ENCODE results near the gene SPNS3. TPM values are rescaled to one million over a fixed set of nuclear protein-coding genes. Genes with fewer than 3 reads are reported as not detected.

The SPNS3 gene
- total and polyA plus RNA-seq, 8 donors: 0.08 to 0.96 (median 0.67) TPM

GRCh38 chr17:4530799-4531730, 97.3 kb downstream of the SPNS3 start:
- no peak for DNase-seq
- no peak for ATAC-seq
- TF ChIP-seq CTCF (IDR thresholded peaks at IDR 0.05): no peak
- no peak for FAIRE-seq
- WGBS, 2 donors: 82 to 85% methylated on average over 30 of the region's 30 CpGs
- Histone ChIP-seq H3K27me3 (no peaks in the 10 kb centered on the region), H3K4me1 (no peaks in the 10 kb centered on the region), H3K27ac (no peak overlapping the region), H3K36me3 (no peaks in the 10 kb centered on the region), H3K9me3 (no peaks in the 10 kb centered on the region), H3K4me3 (no peak overlapping the region)
- intact Hi-C loops (cut with DNase I): no loop called here

DNA sequence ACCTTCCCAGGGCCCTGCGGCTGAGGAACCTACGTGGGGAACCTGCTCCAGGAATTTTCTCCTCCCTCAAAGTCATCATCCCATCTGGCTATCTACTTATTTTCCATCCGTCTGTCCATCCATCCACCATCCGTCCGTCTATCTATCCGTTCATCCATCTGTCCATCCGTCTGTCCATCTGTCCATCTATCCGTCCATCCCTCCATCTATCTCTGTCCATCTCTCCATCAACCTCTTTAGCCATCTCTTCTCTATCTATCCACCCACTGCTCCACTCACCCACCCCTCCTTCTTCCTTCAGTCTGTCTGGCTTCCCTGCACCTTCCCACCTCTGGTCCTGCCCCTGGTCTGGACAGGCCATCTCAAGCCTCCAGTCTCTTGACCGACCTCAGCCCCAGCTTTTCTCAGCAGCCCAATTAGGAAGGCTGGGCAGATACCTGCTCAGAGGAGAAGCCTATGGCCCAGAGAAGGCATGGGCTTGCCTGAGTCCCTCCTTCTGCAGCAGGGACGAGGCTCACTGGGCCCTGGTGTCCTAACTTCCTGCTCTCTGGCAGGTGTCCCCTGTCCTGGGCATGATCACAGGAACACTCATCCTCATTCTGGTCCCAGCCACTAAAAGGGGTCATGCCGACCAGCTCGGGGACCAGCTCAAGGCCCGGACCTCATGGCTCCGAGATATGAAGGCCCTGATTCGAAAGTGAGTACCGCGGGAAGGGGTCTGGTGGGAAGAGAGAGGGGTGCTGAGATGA, 98.4 kb downstream of the SPNS3 start:
- FAIRE-seq: no peak
- H3K27ac ChIP-seq: no peak overlapping the region
- H3K4me3 ChIP-seq: no peak overlapping the region
- H3K36me3 ChIP-seq: no peaks in the 10 kb centered on the region
- no peaks in the 10 kb centered on the region for H3K9me3 ChIP-seq
- ATAC-seq: no peak
- intact Hi-C loops (cut with DNase I): no loop called here
- no peak for DNase-seq
- no peaks in the 10 kb centered on the region for H3K27me3 ChIP-seq
- 85 to 92% methylated on average over 17 of the region's 17 CpGs for WGBS, 2 donors
- TF ChIP-seq CTCF (IDR thresholded peaks at IDR 0.05): no peak
- no peaks in the 10 kb centered on the region for H3K4me1 ChIP-seq

- no peak for TF ChIP-seq CTCF (IDR thresholded peaks at IDR 0.05)
- intact Hi-C loops (cut with DNase I): no loop called here
- H3K27ac ChIP-seq: no peak overlapping the region
- ATAC-seq (no peak), DNase-seq (peak in 1 of 6 donors; percentile 33), FAIRE-seq (no peak)
- no peaks in the 10 kb centered on the region for H3K4me1 ChIP-seq
- no peak overlapping the region for H3K4me3 ChIP-seq
- H3K27me3 ChIP-seq: no peaks in the 10 kb centered on the region
- no peaks in the 10 kb centered on the region for H3K9me3 ChIP-seq
- 89% methylated on average over 32 to 33 of the region's 33 CpGs for WGBS, 2 donors
- no peaks in the 10 kb centered on the region for H3K36me3 ChIP-seq
These were observed 99.3 kb downstream of the SPNS3 start for GRCh38 chr17:4532860-4533522.

DNA sequence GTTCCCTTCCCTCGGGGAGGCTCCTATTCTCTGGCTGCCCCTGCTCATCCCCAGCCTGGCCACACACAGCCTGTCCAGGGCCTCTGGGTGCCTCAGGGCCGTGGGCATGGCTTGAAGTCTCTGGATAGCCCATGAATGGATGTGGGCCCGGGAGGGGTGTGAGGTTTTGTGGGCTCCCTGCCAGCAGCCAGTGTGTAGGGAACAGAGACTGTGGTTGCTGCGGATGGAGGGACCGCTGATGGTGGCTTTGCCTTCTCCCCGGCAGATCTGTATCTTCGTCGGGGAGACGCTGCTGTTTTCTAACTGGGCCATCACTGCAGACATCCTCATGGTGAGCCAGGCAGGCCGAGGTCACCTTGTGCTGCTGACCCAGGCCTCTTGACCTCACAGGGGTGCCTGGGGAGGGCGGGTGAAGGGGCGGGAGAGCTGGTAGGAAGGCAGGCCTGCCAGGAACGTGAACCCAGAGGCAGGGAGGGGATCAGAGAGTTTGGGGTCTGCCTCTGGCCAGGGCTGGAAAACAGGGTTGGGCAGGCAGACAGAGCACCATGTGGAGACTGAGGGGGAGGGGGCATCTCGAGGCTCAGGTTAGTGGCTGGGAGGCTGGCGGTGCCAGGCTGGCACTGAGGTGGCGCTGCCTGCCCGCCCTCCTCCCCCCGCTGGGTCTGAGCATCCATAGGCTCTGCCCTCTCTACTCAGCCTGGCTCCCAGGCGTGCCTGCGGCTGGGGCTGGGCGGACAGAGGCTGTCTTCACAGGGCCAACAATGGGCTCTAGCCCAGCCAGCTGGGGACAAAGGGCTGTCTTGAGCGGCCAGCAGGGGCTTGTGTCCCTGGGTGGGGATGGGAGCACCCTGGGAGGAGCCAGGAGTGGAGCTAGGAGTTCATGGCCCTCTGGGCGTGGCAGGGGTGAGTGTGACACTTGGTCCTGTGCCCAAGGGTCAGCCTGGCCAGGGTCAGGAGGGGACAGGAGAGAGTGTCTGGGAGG, 100.1 kb downstream of the SPNS3 start:
- no peaks in the 10 kb centered on the region for H3K4me1 ChIP-seq
- no peak for TF ChIP-seq CTCF (IDR thresholded peaks at IDR 0.05)
- peak in 3 of 4 donors; percentile 3 to 14 (median 11) for ATAC-seq
- no peaks in the 10 kb centered on the region for H3K9me3 ChIP-seq
- intact Hi-C loops (cut with DNase I): no loop called here
- FAIRE-seq: no peak
- DNase-seq: peak in 1 of 6 donors; percentile 46
- H3K36me3 ChIP-seq: peaks cover 0 to under 1% (median 0%) of the 10 kb centered on the region in 3 donors
- H3K27me3 ChIP-seq: no peaks in the 10 kb centered on the region
- 69 to 76% methylated on average over 23 of the region's 23 CpGs for WGBS, 2 donors
- no peak overlapping the region for H3K4me3 ChIP-seq
- no peak overlapping the region for H3K27ac ChIP-seq
